Keratinocyte (primary cell): Measurements from ENCODE around the gene SPIRE1. TPM values are rescaled to one million over a fixed set of nuclear protein-coding genes. Genes with fewer than 3 reads are reported as not detected.

ENCODE experiments used
- DNase-seq: peaks from one replicate; pipeline ENCODE4 v3.0.0-alpha.2; 2011; ENCODE audit warnings: low read depth, missing footprints, low spot score
- FAIRE-seq: peaks from 2 replicates; lab custom pipeline; 2011; peaks lifted over from hg19 to GRCh38; lab: Jason Lieb, UNC
- H2AFZ ChIP-seq: 2 replicates; pipeline ENCODE4 v1.6.0; 2012; ENCODE audit warnings: low read length, control low read depth, inconsistent platforms; ENCODE audit not compliant: control insufficient read depth
- H3K27ac ChIP-seq: 2 replicates; pipeline ENCODE4 v1.5.1; 2011; ENCODE audit warnings: low read length; ENCODE audit not compliant: control insufficient read depth, insufficient read depth
- H3K27me3 ChIP-seq: 3 replicates; pipeline ENCODE4 v1.6.0; 2011; ENCODE audit warnings: low read length; ENCODE audit not compliant: control insufficient read depth, insufficient read depth; ENCODE audit errors: extremely low read depth
- H3K36me3 ChIP-seq, 2 experiments: 2 replicates in 1 of 2; 3 replicates in 1 of 2; pipeline ENCODE4 v1.5.1; 2011; ENCODE audit warnings: low read length in 2 of 2, mild to moderate bottlenecking in 1 of 2; ENCODE audit not compliant: control insufficient read depth in 2 of 2, insufficient read depth in 2 of 2; ENCODE audit errors: extremely low read depth in 1 of 2
- H3K4me1 ChIP-seq: 3 replicates; pipeline ENCODE4 v1.5.1; 2011; ENCODE audit warnings: low read length; ENCODE audit not compliant: control insufficient read depth, insufficient read depth; ENCODE audit errors: extremely low read depth
- H3K4me2 ChIP-seq: 3 replicates; pipeline ENCODE4 v1.6.0; 2011; ENCODE audit warnings: low read depth, low read length; ENCODE audit not compliant: control insufficient read depth, insufficient read depth; ENCODE audit errors: extremely low read depth
- H3K4me3 ChIP-seq, 3 experiments: fragments of 200-600 bp in 1 of 3; sonication (generic) in 1 of 3; 2 replicates in 2 of 3; 3 replicates in 1 of 3; pipeline ENCODE4 v1.5.1; 2011 to 2016; ENCODE audit warnings: low read length in 3 of 3, mild to moderate bottlenecking in 3 of 3, control low read depth in 2 of 3, inconsistent platforms in 1 of 3, low read depth in 1 of 3, mixed read lengths in 1 of 3, mixed run types in 1 of 3, moderate library complexity in 1 of 3; ENCODE audit not compliant: control insufficient read depth in 2 of 3, insufficient read depth in 2 of 3; ENCODE audit errors: extremely low read depth in 1 of 3
- H3K79me2 ChIP-seq: 2 replicates; pipeline ENCODE4 v1.6.0; 2012; ENCODE audit warnings: low read length; ENCODE audit not compliant: control insufficient read depth, insufficient read depth
- H3K9ac ChIP-seq: 3 replicates; pipeline ENCODE4 v1.6.0; 2011; ENCODE audit warnings: low read length; ENCODE audit not compliant: control insufficient read depth, insufficient read depth; ENCODE audit errors: extremely low read depth
- H3K9me1 ChIP-seq: 3 replicates; pipeline ENCODE4 v1.6.0; 2011; ENCODE audit warnings: low read length; ENCODE audit not compliant: control insufficient read depth, insufficient read depth; ENCODE audit errors: extremely low read depth
- H3K9me3 ChIP-seq: 2 replicates; pipeline ENCODE4 v1.5.1; 2012; ENCODE audit warnings: low read depth, low read length; ENCODE audit not compliant: control insufficient read depth
- H4K20me1 ChIP-seq: 3 replicates; pipeline ENCODE4 v1.6.0; 2011; ENCODE audit warnings: low read length; ENCODE audit not compliant: control insufficient read depth, insufficient read depth; ENCODE audit errors: extremely low read depth
- EZH2 ChIP-seq: IDR thresholded peaks from one replicate; pipeline ENCODE4 v1.6.1; 2012; ENCODE audit warnings: inconsistent platforms, mild to moderate bottlenecking, low read length, moderate library complexity
- dilution Hi-C: fragments of 300-500 bp; cut with MboI; formaldehyde crosslinking; loops from one replicate; pipeline ENCODE4 v1.7.0; 2020; ENCODE audit warnings: low sequenced_read_pairs; ENCODE audit not compliant: extremely low pct_ligation_motif_present
- polyA plus RNA-seq, 5 experiments: library from polyadenylated mRNA; depleted of rRNA in 3 of 5; stranded (reverse) in 3 of 5; stranded (forward) in 1 of 5; unstranded in 1 of 5; fragments of >200 nt; gene quantifications; 1 replicate in 1 of 5; 2 replicates in 3 of 5; 3 replicates in 1 of 5; pipeline versions ENCODE4 v1.2.1 to v1.2.3, GENCODE V29; 2011 to 2012; ENCODE audit warnings: missing spikeins in 2 of 5, low read depth in 1 of 5, low replicate concordance in 1 of 5
- TF ChIP-seq, protein P1 (sequence below), 3 experiments: IDR thresholded peaks in 1 of 3; conservative IDR thresholded peaks in 1 of 3; optimal IDR thresholded peaks in 1 of 3; 2 replicates in 2 of 3; 3 replicates in 1 of 3; pipeline versions ENCODE3 to v1.5.1; 2011; ENCODE audit warnings: low read length in 3 of 3, mild to moderate bottlenecking in 3 of 3, moderate library complexity in 2 of 3, control low read depth in 1 of 3, inconsistent platforms in 1 of 3; ENCODE audit not compliant: insufficient read depth in 2 of 3; ENCODE audit errors: extremely low read depth in 1 of 3

SPIRE1 gene
- polyA plus RNA-seq, 1 donor (not counting 4 experiments of a cell fraction or from before 2014, with no cell fraction given) = 20.6 TPM

DNA sequence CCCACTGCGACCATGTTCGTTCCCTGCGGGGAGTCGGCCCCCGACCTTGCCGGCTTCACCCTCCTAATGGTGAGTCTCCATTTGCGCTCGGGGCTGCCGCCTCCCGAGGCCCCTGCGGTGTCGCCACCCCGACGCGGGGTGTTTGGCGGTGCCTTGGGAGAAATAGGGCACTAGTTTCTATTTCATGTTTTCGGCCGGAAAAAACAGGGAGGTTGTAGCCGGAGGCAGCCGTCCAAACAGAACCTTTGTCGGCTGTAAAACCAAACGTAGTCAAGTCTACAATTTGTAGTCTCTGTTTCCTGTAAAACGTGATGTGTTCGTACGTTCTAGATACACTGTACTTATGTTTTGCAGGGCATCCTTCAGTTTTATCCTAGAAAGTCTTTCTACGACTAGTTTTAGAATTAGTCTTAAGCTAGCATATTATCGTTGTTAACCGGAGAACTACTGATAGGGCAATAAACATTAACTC, 45.2 kb upstream of the SPIRE1 start:
- H3K4me3 ChIP-seq = peak overlapping the region; percentile 69 to 97 (median 90)
- dilution Hi-C loops = no loop called here
- peaks cover 26% of the 10 kb centered on the region for H3K4me1 ChIP-seq
- H3K36me3 ChIP-seq = peaks cover 6 to 10% of the 10 kb centered on the region in 2 experiments
- DNase-seq (no peak), FAIRE-seq (no peak)
- H3K27ac ChIP-seq = peak overlapping the region; percentile 97
- no peaks in the 10 kb centered on the region for H4K20me1 ChIP-seq
- peak overlapping the region; percentile 84 for H3K4me2 ChIP-seq
- TF ChIP-seq, protein P1, sequence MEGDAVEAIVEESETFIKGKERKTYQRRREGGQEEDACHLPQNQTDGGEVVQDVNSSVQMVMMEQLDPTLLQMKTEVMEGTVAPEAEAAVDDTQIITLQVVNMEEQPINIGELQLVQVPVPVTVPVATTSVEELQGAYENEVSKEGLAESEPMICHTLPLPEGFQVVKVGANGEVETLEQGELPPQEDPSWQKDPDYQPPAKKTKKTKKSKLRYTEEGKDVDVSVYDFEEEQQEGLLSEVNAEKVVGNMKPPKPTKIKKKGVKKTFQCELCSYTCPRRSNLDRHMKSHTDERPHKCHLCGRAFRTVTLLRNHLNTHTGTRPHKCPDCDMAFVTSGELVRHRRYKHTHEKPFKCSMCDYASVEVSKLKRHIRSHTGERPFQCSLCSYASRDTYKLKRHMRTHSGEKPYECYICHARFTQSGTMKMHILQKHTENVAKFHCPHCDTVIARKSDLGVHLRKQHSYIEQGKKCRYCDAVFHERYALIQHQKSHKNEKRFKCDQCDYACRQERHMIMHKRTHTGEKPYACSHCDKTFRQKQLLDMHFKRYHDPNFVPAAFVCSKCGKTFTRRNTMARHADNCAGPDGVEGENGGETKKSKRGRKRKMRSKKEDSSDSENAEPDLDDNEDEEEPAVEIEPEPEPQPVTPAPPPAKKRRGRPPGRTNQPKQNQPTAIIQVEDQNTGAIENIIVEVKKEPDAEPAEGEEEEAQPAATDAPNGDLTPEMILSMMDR (optimal IDR thresholded peaks at IDR 0.05 in 1 of 3, IDR thresholded peaks at IDR 0.05 in 1 of 3, conservative IDR thresholded peaks at IDR 0.05 in 1 of 3; ENCODE audit: extremely low read depth in 1 of 3, insufficient read depth in 2 of 3, low read length in 3 of 3) = no peak
- TF ChIP-seq EZH2 = no peak
- H2AFZ ChIP-seq = peak overlapping the region; percentile 96
- H3K9me3 ChIP-seq = no peaks in the 10 kb centered on the region
- peak overlapping the region; percentile 99 for H3K9ac ChIP-seq
- H3K79me2 ChIP-seq = peaks cover 49% of the 10 kb centered on the region
- H3K27me3 ChIP-seq = no peaks in the 10 kb centered on the region
- H3K9me1 ChIP-seq = peaks cover 2% of the 10 kb centered on the region

- peaks cover 2% of the 10 kb centered on the region for H3K9me1 ChIP-seq
- peaks cover 49% of the 10 kb centered on the region for H3K79me2 ChIP-seq
- peaks cover 4 to 5% of the 10 kb centered on the region in 2 experiments for H3K36me3 ChIP-seq
- peak within 1 kb of the TSS; percentile 69 to 97 (median 90) for H3K4me3 ChIP-seq
- H3K4me2 ChIP-seq = peak within 1 kb of the TSS; percentile 84
- peak within 1 kb of the TSS; percentile 96 for H2AFZ ChIP-seq
- dilution Hi-C loops = no loop called here
- H3K27me3 ChIP-seq = no peaks in the 10 kb centered on the region
- no peaks in the 10 kb centered on the region for H3K9me3 ChIP-seq
- peak within 1 kb of the TSS; percentile 97 for H3K27ac ChIP-seq
- H3K9ac ChIP-seq = peak within 1 kb of the TSS; percentile 99
- DNase-seq (no peak), FAIRE-seq (no peak)
- TF ChIP-seq, protein P1 (optimal IDR thresholded peaks at IDR 0.05 in 1 of 3, IDR thresholded peaks at IDR 0.05 in 1 of 3, conservative IDR thresholded peaks at IDR 0.05 in 1 of 3; ENCODE audit: extremely low read depth in 1 of 3, insufficient read depth in 2 of 3, low read length in 3 of 3) = no peak
- TF ChIP-seq EZH2 = no peak
- H4K20me1 ChIP-seq = no peaks in the 10 kb centered on the region
- peaks cover 26% of the 10 kb centered on the region for H3K4me1 ChIP-seq
Observed at GRCh38 chr18:12702221-12703095, 44.6 kb upstream of the SPIRE1 start, which contains the start of the genes CEP76 and PSMG2. TSS of gene CEP76 (minus strand) at chr18:12702723. CDS start at chr18:12702548, 175 bp downstream. TSS of gene PSMG2 (plus strand) at chr18:12703042. CDS start at chr18:12703108, 66 bp downstream.
